ENCODE measurements around the gene GREM1. TPM values are rescaled to one million over a fixed set of nuclear protein-coding genes. Genes with fewer than 3 reads are reported as not detected.

GREM1 gene
- total RNA-seq, 1 experiment from 2014 or later: 2.2 TPM

DNA sequence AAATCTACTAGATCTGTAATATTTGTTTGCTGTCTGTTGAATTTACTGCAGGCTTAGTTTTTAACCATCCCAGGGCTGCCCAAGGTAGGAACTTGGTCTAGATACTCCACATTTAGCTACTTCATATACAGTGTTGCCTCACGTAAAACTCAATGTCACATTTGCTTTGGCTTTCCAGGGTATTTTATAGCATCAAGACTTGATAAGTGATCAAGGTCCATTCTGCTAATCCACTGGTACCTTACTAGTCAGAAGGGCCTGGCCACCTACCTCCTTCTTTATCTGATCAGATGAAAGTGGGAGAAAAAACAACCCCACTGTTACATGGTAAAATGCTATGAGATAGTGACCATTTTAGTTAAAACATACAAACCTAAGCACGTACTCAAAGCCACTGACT is 25.5 kb upstream of the GREM1 start:
- H3K27ac ChIP-seq (ENCODE audit: low read depth, low read length, poor library complexity, severe bottlenecking): no peak overlapping the region
- ChIA-PET CTCF (no interaction called here), POLR2A (ENCODE audit: low non-redundant PET) (no interaction called here)
- DNase-seq (ENCODE audit: low spot score): no peak
- H3K9me3 ChIP-seq (ENCODE audit: low read depth, low read length, poor library complexity, severe bottlenecking): no peaks in the 10 kb centered on the region
- no peaks in the 10 kb centered on the region for H3K36me3 ChIP-seq (ENCODE audit: insufficient read depth, low read length, poor library complexity, severe bottlenecking)
- no peaks in the 10 kb centered on the region for H3K27me3 ChIP-seq (replicated peaks; ENCODE audit: insufficient read depth, low read depth, low read length, poor library complexity)
- H3K4me1 ChIP-seq (ENCODE audit: insufficient read depth, low read length, poor library complexity, severe bottlenecking): no peaks in the 10 kb centered on the region
- intact Hi-C loops (cut with micrococcal nuclease; ENCODE audit: unreplicated experiment): no loop called here
- TF ChIP-seq EZH2 (IDR thresholded peaks at IDR 0.05; ENCODE audit: borderline replicate concordance, low read depth, low read length, poor library complexity, severe bottlenecking): no peak
- TF ChIP-seq, protein P1, sequence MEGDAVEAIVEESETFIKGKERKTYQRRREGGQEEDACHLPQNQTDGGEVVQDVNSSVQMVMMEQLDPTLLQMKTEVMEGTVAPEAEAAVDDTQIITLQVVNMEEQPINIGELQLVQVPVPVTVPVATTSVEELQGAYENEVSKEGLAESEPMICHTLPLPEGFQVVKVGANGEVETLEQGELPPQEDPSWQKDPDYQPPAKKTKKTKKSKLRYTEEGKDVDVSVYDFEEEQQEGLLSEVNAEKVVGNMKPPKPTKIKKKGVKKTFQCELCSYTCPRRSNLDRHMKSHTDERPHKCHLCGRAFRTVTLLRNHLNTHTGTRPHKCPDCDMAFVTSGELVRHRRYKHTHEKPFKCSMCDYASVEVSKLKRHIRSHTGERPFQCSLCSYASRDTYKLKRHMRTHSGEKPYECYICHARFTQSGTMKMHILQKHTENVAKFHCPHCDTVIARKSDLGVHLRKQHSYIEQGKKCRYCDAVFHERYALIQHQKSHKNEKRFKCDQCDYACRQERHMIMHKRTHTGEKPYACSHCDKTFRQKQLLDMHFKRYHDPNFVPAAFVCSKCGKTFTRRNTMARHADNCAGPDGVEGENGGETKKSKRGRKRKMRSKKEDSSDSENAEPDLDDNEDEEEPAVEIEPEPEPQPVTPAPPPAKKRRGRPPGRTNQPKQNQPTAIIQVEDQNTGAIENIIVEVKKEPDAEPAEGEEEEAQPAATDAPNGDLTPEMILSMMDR (conservative IDR thresholded peaks at IDR 0.05; ENCODE audit: low read depth, low read length): no peak
- no TSS peak for BruUV-seq (replicated peaks)
- no peak overlapping the region for H3K4me3 ChIP-seq (ENCODE audit: low read depth, low read length, poor library complexity, severe bottlenecking)

GRCh38 chr15:32694222-32694983 is 23.4 kb upstream of the GREM1 start:
- H3K9me3 ChIP-seq (ENCODE audit: low read depth, low read length, poor library complexity, severe bottlenecking): no peaks in the 10 kb centered on the region
- H3K27ac ChIP-seq (ENCODE audit: low read depth, low read length, poor library complexity, severe bottlenecking): no peak overlapping the region
- H3K4me3 ChIP-seq (ENCODE audit: low read depth, low read length, poor library complexity, severe bottlenecking): no peak overlapping the region
- TF ChIP-seq EZH2 (IDR thresholded peaks at IDR 0.05; ENCODE audit: borderline replicate concordance, low read depth, low read length, poor library complexity, severe bottlenecking): no peak
- TF ChIP-seq, protein P1 (conservative IDR thresholded peaks at IDR 0.05; ENCODE audit: low read depth, low read length): no peak
- intact Hi-C loops (cut with micrococcal nuclease; ENCODE audit: unreplicated experiment): no loop called here
- H3K36me3 ChIP-seq (ENCODE audit: insufficient read depth, low read length, poor library complexity, severe bottlenecking): no peaks in the 10 kb centered on the region
- H3K4me1 ChIP-seq (ENCODE audit: insufficient read depth, low read length, poor library complexity, severe bottlenecking): no peaks in the 10 kb centered on the region
- no TSS peak for BruUV-seq (replicated peaks)
- H3K27me3 ChIP-seq (replicated peaks; ENCODE audit: insufficient read depth, low read depth, low read length, poor library complexity): no peaks in the 10 kb centered on the region
- ChIA-PET CTCF (no interaction called here), POLR2A (ENCODE audit: low non-redundant PET) (no interaction called here)
- DNase-seq (ENCODE audit: low spot score): no peak

DNA sequence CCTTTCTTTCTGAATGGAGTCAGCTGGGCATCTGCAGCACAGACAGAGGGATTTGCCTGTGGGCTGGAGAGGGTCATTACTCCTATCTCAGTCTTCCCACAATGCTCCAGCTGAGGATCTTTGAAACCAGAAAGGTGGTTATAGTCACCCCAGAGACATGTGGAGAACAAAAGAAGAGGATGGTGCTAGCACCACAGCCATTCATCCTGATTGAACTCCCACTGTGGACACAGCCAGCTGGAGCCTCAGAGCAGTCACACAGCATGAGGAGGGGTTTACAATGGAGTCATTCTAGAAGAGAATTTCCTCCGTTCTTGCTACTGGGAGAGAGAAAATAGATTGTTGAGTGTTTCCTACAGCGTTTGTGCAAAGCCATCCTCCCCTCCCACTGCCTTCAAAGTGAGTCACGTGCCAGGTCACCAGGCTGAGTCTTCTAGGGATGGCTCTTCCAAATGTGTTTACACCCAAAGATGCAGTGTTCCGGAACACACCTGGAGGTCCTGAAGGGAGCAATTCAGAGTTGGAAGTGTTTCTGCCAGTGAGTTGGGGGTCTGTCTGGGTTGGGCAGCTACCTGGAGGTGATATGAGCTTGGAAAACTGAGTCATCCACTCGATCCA is 18.9 kb upstream of the GREM1 start:
- ChIA-PET POLR2A (ENCODE audit: low non-redundant PET) (no interaction called here), CTCF (no interaction called here)
- no peaks in the 10 kb centered on the region for H3K27me3 ChIP-seq (replicated peaks; ENCODE audit: insufficient read depth, low read depth, low read length, poor library complexity)
- intact Hi-C loops (cut with micrococcal nuclease; ENCODE audit: unreplicated experiment): no loop called here
- TF ChIP-seq, protein P1 (conservative IDR thresholded peaks at IDR 0.05; ENCODE audit: low read depth, low read length): no peak
- TF ChIP-seq EZH2 (IDR thresholded peaks at IDR 0.05; ENCODE audit: borderline replicate concordance, low read depth, low read length, poor library complexity, severe bottlenecking): no peak
- H3K27ac ChIP-seq (ENCODE audit: low read depth, low read length, poor library complexity, severe bottlenecking): no peak overlapping the region
- H3K4me3 ChIP-seq (ENCODE audit: low read depth, low read length, poor library complexity, severe bottlenecking): no peak overlapping the region
- no peaks in the 10 kb centered on the region for H3K4me1 ChIP-seq (ENCODE audit: insufficient read depth, low read length, poor library complexity, severe bottlenecking)
- H3K9me3 ChIP-seq (ENCODE audit: low read depth, low read length, poor library complexity, severe bottlenecking): no peaks in the 10 kb centered on the region
- no TSS peak for BruUV-seq (replicated peaks)
- H3K36me3 ChIP-seq (ENCODE audit: insufficient read depth, low read length, poor library complexity, severe bottlenecking): no peaks in the 10 kb centered on the region
- no peak for DNase-seq (ENCODE audit: low spot score)
